SK-N-SH treated with all-trans-retinoic acid at 6 μM for 48 hours (cell line): Measurements from ENCODE around the gene PCSK5.

Experiments used
- ARNTL ChIP-seq: fragments of 450-650 bp; formaldehyde crosslinking; IDR thresholded peaks from 2 replicates; pipeline ENCODE4 v1.5.0; 2020; ENCODE audit warnings: low read depth, mild to moderate bottlenecking, moderate library complexity, borderline replicate concordance
- RARB ChIP-seq: fragments of 250-450 bp; sonication (Bioruptor Pico); IDR thresholded peaks from 2 replicates; pipeline ENCODE4 v1.8.0; 2021; ENCODE audit warnings: mild to moderate bottlenecking, moderate library complexity
- SNAI2 ChIP-seq: fragments of 250-450 bp; sonication (Bioruptor Pico); IDR thresholded peaks from 2 replicates; pipeline ENCODE4 v1.5.0; 2020; ENCODE audit warnings: mild to moderate bottlenecking, moderate library complexity
- TCF4 ChIP-seq: fragments of 250-450 bp; sonication (Bioruptor Pico); IDR thresholded peaks from 2 replicates; pipeline ENCODE4 v1.8.0; 2021; ENCODE audit warnings: mild to moderate bottlenecking, moderate library complexity, borderline replicate concordance
- TF ChIP-seq, protein P1 (sequence below): fragments of 250-450 bp; sonication (Bioruptor Pico); IDR thresholded peaks from 2 replicates; pipeline ENCODE4 v1.8.0; 2020; ENCODE audit warnings: mild to moderate bottlenecking, moderate library complexity, borderline replicate concordance
- TF ChIP-seq, protein P2 (sequence below): fragments of 250-450 bp; sonication (Bioruptor Pico); IDR thresholded peaks from 2 replicates; pipeline ENCODE4 v1.5.0; 2020; ENCODE audit warnings: mild to moderate bottlenecking, moderate library complexity

DNA sequence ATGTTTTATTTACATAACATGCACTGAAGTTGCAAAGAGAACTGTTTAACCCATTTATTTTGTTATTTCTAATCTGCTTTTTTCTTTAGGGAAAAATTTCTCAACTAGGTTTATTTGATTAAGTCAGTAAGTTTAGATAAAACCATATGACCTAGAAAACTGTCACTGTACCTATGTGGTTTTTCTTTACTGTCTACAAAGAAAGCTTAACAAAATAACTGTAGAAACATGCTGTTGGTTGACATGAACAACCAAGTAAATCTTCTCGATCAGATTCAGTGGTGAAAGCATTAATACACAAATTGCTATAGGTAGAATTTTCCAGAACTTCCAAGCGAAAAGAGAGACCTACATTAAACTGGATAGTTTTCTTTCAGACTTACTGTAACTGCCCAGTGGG, 137.4 kb downstream of the PCSK5 start:
- TF ChIP-seq, protein P1, sequence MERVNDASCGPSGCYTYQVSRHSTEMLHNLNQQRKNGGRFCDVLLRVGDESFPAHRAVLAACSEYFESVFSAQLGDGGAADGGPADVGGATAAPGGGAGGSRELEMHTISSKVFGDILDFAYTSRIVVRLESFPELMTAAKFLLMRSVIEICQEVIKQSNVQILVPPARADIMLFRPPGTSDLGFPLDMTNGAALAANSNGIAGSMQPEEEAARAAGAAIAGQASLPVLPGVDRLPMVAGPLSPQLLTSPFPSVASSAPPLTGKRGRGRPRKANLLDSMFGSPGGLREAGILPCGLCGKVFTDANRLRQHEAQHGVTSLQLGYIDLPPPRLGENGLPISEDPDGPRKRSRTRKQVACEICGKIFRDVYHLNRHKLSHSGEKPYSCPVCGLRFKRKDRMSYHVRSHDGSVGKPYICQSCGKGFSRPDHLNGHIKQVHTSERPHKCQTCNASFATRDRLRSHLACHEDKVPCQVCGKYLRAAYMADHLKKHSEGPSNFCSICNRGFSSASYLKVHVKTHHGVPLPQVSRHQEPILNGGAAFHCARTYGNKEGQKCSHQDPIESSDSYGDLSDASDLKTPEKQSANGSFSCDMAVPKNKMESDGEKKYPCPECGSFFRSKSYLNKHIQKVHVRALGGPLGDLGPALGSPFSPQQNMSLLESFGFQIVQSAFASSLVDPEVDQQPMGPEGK (CRISPR knock-in tag): no peak
- TF ChIP-seq SNAI2 (CRISPR knock-in tag): no peak
- TF ChIP-seq RARB (CRISPR knock-in tag): no peak
- no peak for TF ChIP-seq ARNTL (CRISPR knock-in tag)
- no peak for TF ChIP-seq TCF4 (CRISPR knock-in tag)
- TF ChIP-seq, protein P2, sequence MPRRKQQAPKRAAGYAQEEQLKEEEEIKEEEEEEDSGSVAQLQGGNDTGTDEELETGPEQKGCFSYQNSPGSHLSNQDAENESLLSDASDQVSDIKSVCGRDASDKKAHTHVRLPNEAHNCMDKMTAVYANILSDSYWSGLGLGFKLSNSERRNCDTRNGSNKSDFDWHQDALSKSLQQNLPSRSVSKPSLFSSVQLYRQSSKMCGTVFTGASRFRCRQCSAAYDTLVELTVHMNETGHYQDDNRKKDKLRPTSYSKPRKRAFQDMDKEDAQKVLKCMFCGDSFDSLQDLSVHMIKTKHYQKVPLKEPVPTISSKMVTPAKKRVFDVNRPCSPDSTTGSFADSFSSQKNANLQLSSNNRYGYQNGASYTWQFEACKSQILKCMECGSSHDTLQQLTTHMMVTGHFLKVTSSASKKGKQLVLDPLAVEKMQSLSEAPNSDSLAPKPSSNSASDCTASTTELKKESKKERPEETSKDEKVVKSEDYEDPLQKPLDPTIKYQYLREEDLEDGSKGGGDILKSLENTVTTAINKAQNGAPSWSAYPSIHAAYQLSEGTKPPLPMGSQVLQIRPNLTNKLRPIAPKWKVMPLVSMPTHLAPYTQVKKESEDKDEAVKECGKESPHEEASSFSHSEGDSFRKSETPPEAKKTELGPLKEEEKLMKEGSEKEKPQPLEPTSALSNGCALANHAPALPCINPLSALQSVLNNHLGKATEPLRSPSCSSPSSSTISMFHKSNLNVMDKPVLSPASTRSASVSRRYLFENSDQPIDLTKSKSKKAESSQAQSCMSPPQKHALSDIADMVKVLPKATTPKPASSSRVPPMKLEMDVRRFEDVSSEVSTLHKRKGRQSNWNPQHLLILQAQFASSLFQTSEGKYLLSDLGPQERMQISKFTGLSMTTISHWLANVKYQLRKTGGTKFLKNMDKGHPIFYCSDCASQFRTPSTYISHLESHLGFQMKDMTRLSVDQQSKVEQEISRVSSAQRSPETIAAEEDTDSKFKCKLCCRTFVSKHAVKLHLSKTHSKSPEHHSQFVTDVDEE (CRISPR knock-in tag): no peak
